Measurements from ENCODE around the gene ALOXE3.

The ALOXE3 gene

DNA sequence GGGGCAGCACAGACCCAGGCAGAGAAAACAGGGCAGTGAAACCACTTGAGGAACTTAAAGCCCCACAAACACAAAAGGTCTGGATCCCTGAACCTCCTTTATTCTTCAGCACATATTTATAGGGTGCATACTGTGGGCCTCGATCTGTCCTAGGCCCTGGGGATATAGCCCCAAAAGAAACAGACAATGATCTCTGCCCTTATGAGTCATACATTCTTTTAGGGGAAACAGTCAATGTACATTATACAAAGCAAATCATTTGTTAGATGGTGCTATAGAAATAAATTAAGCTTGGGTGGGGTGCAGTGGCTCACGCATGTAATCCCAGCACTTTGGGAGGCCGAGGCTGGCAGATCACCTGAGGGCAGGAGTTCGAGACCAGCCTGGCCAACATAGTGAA, 15.6 kb upstream of the ALOXE3 start:
- Histone ChIP-seq H3K36me3 (ENCODE audit: control insufficient read depth, insufficient read depth, low read length) (no peaks in the 10 kb centered on the region), H3K27me3 (ENCODE audit: control insufficient read depth, insufficient read depth, low read length) (peaks cover 12% of the 10 kb centered on the region), H3K9me3 (ENCODE audit: control insufficient read depth, low read length) (no peaks in the 10 kb centered on the region), H3K4me3 (ENCODE audit: low read length) (no peak overlapping the region), H3K9ac (ENCODE audit: low read length) (no peak overlapping the region), H3K4me1 (ENCODE audit: control insufficient read depth, insufficient read depth, low read length) (peaks cover 11% of the 10 kb centered on the region)

DNA sequence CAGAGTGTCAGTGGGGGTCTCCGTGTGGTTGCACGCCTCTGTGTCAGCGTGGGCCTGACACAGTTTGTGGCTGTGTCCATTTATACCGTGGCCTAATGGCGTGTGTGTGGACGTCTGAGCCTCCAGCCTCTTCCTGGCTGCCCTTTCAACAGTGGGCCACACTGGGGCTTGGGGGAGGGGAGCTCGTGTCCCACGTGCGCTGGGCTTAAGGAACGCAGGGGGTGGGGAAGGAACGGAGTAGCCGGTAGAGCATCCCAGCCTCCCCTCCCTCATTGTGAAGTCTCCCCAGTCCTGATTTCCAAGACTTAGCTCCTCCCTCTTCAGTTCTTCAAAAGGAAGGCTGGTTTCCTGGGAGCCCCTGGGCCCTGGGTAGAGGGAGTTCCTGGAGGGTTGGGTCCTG, 15.1 kb upstream of the ALOXE3 start:
- no peak overlapping the region for H3K9ac ChIP-seq (ENCODE audit: low read length)
- H3K4me3 ChIP-seq (ENCODE audit: low read length): no peak overlapping the region
- no peaks in the 10 kb centered on the region for H3K36me3 ChIP-seq (ENCODE audit: control insufficient read depth, insufficient read depth, low read length)
- peaks cover 16% of the 10 kb centered on the region for H3K27me3 ChIP-seq (ENCODE audit: control insufficient read depth, insufficient read depth, low read length)
- H3K4me1 ChIP-seq (ENCODE audit: control insufficient read depth, insufficient read depth, low read length): peaks cover 6% of the 10 kb centered on the region
- no peaks in the 10 kb centered on the region for H3K9me3 ChIP-seq (ENCODE audit: control insufficient read depth, low read length)

DNA sequence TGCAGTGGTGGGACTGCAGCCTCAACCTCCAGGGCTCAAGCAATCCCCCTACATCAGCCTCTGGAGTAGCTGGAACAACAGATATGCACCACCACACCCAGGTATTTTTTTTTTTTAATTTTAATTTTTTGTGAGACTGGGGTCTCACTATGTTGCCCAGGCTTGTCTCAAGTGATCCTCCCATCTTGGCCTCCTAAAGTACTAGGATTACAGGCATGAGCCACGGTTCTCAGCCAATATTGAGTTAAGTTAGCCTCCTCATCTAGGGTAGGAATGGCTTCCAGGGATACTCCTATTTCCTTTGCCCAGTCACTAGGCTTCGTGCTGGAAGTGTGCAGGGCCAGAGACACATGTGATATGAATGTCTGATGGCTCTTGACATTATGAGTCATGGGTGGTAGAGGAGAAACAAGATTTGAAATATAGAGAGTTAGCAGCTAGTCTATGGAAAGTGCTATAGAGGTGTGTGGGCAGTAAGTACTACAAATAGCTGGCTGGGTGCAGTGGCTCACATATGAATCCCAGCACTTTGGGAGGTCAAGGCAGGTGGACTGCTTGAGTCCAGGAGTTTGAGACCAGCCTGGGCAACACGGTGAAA, 13.6 kb upstream of the ALOXE3 start:
- Histone ChIP-seq H3K4me3 (ENCODE audit: low read length) (no peak overlapping the region), H3K9ac (ENCODE audit: low read length) (no peak overlapping the region), H3K36me3 (ENCODE audit: control insufficient read depth, insufficient read depth, low read length) (no peaks in the 10 kb centered on the region), H3K9me3 (ENCODE audit: control insufficient read depth, low read length) (no peaks in the 10 kb centered on the region), H3K4me1 (ENCODE audit: control insufficient read depth, insufficient read depth, low read length) (peaks cover 5% of the 10 kb centered on the region), H3K27me3 (ENCODE audit: control insufficient read depth, insufficient read depth, low read length) (peaks cover 28% of the 10 kb centered on the region)

DNA sequence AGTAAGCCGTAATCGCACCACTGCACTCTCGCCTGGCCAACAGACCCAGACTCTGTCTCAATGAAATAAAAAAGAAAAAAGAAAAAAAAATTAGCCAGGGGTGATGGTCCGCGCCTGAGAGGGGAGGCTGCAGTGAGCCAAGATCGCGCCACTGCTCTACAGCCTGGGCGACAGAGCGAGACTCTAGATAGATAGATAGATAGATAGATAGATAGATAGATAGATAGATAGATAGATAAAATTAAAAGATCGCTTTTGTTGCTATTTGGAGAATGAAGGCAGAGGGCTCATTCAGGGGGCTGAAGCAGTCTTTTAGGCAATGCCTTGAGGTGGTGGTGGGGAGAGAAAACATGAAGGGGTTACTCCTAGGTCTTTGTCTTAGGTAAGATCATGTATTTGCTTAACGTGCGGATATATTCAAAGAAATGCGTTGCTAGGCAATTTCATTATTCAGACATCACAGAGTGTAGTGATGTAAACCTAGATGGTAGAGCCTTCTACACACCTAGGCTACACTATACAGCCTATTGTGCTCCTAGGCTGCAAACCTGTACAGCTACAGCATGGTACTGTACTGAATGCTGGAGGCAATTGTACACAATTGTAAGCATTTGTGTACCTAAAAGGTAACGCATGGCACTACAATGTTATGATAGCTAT, 9.9 kb upstream of the ALOXE3 start:
- Histone ChIP-seq H3K9me3 (ENCODE audit: control insufficient read depth, low read length) (no peaks in the 10 kb centered on the region), H3K4me3 (ENCODE audit: low read length) (no peak overlapping the region), H3K4me1 (ENCODE audit: control insufficient read depth, insufficient read depth, low read length) (peaks cover 39% of the 10 kb centered on the region), H3K27me3 (ENCODE audit: control insufficient read depth, insufficient read depth, low read length) (peaks cover 61% of the 10 kb centered on the region), H3K9ac (ENCODE audit: low read length) (no peak overlapping the region), H3K36me3 (ENCODE audit: control insufficient read depth, insufficient read depth, low read length) (no peaks in the 10 kb centered on the region)

DNA sequence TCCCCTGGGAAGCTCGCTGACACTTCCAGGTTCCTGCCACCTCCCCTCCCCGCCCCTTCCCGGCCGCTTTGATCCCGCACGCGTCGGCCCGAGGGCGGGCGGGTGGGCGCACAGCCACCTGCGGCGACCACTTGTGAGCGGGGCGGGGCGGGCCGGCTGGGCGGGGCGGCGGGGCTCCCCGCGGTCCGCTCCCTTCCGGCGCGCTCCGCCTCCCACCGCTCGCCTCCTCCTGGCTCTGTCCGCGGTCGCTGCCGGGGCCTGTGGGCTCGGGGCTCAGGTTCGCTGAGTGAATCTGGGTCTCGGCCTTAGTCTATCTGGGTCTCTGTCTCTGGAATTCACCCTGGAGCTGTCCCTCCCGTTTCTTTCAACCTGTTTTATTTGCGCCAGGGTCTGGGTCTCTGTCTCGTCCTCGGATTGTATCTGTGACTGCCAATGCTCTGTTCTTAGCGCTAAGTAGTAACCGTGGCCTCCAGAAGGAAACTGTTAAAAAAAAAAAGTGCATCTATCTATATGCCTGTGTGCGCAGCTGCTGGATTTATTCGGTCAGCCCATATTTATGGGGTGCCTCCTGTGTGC, 8.3 kb upstream of the ALOXE3 start:
- Histone ChIP-seq H3K4me1 (ENCODE audit: control insufficient read depth, insufficient read depth, low read length) (peaks cover 52% of the 10 kb centered on the region), H3K9ac (ENCODE audit: low read length) (peak overlapping the region; percentile 65), H3K4me3 (ENCODE audit: low read length) (peak overlapping the region; percentile 63), H3K9me3 (ENCODE audit: control insufficient read depth, low read length) (no peaks in the 10 kb centered on the region), H3K36me3 (ENCODE audit: control insufficient read depth, insufficient read depth, low read length) (no peaks in the 10 kb centered on the region), H3K27me3 (ENCODE audit: control insufficient read depth, insufficient read depth, low read length) (peaks cover 78% of the 10 kb centered on the region)

DNA sequence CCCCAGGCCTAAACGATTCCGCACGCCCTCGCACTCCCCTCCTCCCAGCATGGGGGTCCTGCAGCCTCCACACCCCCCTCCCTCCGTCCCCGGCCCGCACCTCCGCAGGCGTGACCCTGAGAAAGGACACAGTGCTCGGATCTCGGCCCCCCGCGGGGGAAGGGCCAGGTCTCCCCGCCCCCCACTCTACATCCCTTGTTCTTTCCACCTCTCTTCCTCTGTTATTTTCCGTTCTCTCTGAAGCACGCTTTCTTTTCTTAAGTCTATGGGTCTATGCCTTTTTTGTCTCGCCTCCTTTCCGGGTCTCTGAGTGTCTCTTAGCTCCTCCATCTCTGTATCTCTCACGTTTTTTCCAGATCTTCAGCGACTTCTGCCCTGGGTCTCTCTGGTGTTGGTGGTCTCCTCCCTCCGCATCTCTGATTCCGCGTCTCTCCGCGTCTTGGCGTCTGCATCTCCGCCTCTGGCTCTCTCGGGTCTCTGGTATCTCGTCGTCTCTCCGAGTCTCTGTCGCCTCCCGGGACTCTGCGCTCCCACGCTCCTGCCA, 7.7 kb upstream of the ALOXE3 start:
- no peaks in the 10 kb centered on the region for H3K36me3 ChIP-seq (ENCODE audit: control insufficient read depth, insufficient read depth, low read length)
- H3K4me1 ChIP-seq (ENCODE audit: control insufficient read depth, insufficient read depth, low read length): peaks cover 54% of the 10 kb centered on the region
- H3K27me3 ChIP-seq (ENCODE audit: control insufficient read depth, insufficient read depth, low read length): peaks cover 82% of the 10 kb centered on the region
- no peak overlapping the region for H3K9ac ChIP-seq (ENCODE audit: low read length)
- no peaks in the 10 kb centered on the region for H3K9me3 ChIP-seq (ENCODE audit: control insufficient read depth, low read length)
- H3K4me3 ChIP-seq (ENCODE audit: low read length): peak overlapping the region; percentile 63

DNA sequence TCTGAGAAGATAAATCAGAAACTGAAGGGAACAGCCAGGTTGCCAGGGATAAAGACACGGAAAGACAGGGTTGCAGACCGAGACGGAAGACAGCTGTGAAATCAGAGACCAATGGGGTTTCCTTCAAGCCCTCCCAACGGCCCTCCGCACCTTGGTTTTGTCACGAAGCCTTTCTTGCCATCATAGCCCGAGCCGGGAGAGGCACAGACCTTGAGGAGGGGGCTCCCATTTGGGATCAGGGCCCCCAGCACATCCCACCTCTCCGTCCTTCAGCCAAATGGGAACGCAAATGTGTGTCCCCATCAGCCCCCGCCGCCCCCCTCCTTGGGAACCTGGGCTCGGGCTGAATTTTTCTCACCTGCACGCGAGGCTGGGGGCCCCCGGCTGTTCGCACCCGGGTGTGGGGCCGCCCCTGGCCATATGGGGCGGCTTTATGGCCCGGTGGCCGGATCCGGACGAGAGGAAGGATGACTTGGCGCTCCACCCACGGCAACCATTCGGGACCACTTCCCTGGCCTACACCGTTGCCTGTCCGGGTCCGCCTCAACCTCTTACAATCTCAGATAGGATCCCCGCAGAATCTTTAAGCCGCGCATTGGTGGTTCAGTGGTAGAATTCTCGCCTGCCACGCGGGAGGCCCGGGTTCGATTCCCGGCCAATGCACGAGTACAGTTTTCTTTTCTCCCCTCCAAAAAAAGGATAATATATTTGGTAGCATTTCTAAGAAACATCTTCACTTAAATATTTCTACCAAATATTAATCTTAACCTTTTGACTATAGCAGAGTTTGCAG, 7.0 kb upstream of the ALOXE3 start:
- Histone ChIP-seq H3K9me3 (ENCODE audit: control insufficient read depth, low read length) (no peaks in the 10 kb centered on the region), H3K9ac (ENCODE audit: low read length) (no peak overlapping the region), H3K4me3 (ENCODE audit: low read length) (no peak overlapping the region), H3K4me1 (ENCODE audit: control insufficient read depth, insufficient read depth, low read length) (peaks cover 60% of the 10 kb centered on the region), H3K27me3 (ENCODE audit: control insufficient read depth, insufficient read depth, low read length) (peaks cover 88% of the 10 kb centered on the region), H3K36me3 (ENCODE audit: control insufficient read depth, insufficient read depth, low read length) (no peaks in the 10 kb centered on the region)

DNA sequence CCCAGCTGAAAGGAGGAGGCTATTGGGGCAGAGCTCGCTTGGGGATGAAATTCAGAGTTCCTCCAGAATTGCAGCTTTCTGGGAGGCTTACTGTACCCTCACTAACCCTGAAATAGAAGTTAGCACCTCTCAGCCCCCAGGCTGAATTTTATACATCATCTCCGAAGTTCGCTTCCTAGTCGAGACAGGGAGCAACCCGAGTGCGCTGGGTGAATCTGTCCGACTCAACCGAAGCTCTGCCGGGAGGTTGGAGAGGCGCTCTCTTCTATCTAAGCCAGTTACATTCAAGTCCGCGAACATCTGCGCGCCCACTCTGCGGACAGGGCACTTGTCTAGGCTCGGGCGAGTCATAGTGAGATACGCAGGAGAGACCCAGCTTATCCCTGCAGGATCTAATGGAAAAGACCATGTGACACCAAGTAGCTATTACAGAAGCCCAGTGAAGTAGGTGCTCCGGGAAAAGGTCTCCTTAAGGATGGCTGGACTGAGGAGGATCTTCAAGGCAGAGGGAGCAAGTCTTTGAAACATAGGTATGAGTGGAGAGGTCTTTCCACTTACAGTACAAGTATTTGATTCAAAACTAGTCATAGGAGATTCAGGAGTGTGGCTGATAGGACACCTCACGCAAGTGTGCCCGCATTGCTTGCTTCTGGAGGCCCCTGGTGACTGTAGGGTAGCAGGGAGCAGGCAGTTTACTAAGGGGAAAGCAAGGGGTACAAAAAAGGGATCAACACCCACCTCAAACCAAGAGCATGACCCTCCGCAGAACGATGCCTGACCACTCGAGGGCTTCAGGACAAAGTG, 6.2 kb upstream of the ALOXE3 start:
- Histone ChIP-seq H3K27me3 (ENCODE audit: control insufficient read depth, insufficient read depth, low read length) (peaks cover 82% of the 10 kb centered on the region), H3K36me3 (ENCODE audit: control insufficient read depth, insufficient read depth, low read length) (no peaks in the 10 kb centered on the region), H3K9me3 (ENCODE audit: control insufficient read depth, low read length) (no peaks in the 10 kb centered on the region), H3K4me1 (ENCODE audit: control insufficient read depth, insufficient read depth, low read length) (peaks cover 66% of the 10 kb centered on the region), H3K9ac (ENCODE audit: low read length) (no peak overlapping the region), H3K4me3 (ENCODE audit: low read length) (no peak overlapping the region)

DNA sequence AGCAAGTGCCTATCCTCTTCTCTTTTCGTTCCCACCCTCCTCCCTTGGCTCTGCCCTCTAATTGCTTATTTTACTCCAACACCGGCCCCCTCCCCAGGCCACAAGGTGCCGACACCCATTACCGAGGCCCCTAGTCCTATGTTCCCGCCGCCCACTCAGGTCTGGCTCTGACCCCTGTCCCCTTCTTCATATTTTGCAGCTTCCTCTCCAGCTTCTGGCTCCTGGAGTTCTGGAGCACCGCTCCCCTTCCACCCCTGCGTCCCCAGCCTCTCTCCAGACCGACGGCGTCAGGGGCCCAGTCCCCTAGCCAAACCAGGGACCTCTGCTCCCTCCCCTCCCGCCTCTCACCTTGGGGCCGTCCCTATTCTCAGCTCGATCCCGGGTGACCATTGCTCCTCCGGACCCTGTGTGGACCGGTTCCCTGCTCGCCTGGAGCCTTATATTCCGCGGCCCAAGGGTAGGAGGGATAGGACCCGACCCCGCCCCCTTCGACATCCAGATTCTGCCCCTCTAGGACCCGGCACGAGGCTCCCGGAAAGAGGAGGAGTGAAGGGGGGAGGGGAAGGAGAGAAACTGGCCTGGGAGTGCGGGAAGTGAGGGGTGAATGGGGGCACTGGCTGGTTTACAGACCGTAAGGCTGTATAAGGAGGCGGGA, 5.5 kb upstream of the ALOXE3 start, which contains the start of gene HES7:
Gene HES7 (minus strand): TSS at position 412 of the 655 bp plus-strand sequence. CDS start 22 bp downstream, at position 390.
- H3K9ac ChIP-seq (ENCODE audit: low read length): peak within 1 kb of the TSS; percentile 7
- H3K9me3 ChIP-seq (ENCODE audit: control insufficient read depth, low read length): no peaks in the 10 kb centered on the region
- no peaks in the 10 kb centered on the region for H3K36me3 ChIP-seq (ENCODE audit: control insufficient read depth, insufficient read depth, low read length)
- H3K4me1 ChIP-seq (ENCODE audit: control insufficient read depth, insufficient read depth, low read length): peaks cover 67% of the 10 kb centered on the region
- peak within 1 kb of the TSS; percentile 25 for H3K4me3 ChIP-seq (ENCODE audit: low read length)
- peaks cover 76% of the 10 kb centered on the region for H3K27me3 ChIP-seq (ENCODE audit: control insufficient read depth, insufficient read depth, low read length)

DNA sequence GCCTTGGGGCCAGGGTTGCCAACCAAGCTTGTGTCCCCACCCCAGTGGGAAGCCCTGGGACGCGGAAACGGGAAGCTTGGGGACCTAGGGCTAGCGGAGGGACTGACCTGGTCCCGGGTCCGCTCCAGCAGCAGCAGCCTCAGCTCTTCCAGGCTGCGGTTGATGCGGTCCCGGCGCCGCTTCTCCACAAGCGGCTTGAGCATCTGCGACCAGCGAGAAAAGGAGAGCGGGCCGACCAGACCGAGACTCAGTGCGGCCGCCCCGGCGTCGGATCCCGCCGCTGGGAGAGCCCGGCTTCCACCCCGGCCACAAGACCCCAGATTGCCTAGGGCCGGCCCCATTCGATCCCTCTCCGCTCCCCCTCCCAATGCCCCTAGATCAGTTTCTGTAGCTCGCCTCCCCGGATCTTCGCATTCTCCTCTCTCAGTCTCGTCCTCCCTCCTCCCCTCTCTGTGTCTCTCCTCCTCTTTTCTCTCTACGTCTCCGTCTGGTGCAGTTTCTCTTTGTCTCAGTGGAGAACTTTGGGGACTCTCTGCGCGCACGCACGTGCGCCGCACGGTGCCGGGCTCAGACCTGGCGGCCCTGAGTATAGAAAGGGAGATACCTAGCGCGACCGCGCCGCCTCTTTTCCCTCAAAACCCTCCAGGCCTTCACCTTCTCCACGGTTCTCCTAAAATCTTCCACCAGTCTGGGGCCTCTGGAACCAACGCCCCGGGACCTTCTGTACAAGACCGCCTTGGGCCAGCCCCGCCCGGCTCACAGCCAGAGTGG, 4.8 kb upstream of the ALOXE3 start:
- H3K4me3 ChIP-seq (ENCODE audit: low read length): peak overlapping the region; percentile 25
- no peaks in the 10 kb centered on the region for H3K9me3 ChIP-seq (ENCODE audit: control insufficient read depth, low read length)
- peaks cover 75% of the 10 kb centered on the region for H3K27me3 ChIP-seq (ENCODE audit: control insufficient read depth, insufficient read depth, low read length)
- no peaks in the 10 kb centered on the region for H3K36me3 ChIP-seq (ENCODE audit: control insufficient read depth, insufficient read depth, low read length)
- peaks cover 74% of the 10 kb centered on the region for H3K4me1 ChIP-seq (ENCODE audit: control insufficient read depth, insufficient read depth, low read length)
- no peak overlapping the region for H3K9ac ChIP-seq (ENCODE audit: low read length)
